Raji (cell line): ENCODE results near the gene KCNQ2.

Experiments used
- POLR2A ChIP-seq: IDR thresholded peaks from 2 replicates; pipeline ENCODE4 v1.6.1; 2011; ENCODE audit warnings: low read depth, low read length, control low read depth; ENCODE audit not compliant: insufficient read depth

KCNQ2 gene

GRCh38 chr20:63415647-63416391 lies 56.6 kb downstream of the KCNQ2 start:
- no peak for TF ChIP-seq POLR2A

GRCh38 chr20:63414720-63415430 lies 57.6 kb downstream of the KCNQ2 start:
- no peak for TF ChIP-seq POLR2A

- TF ChIP-seq POLR2A = no peak
Observed at GRCh38 chr20:63413963-63414684, 58.3 kb downstream of the KCNQ2 start.

GRCh38 chr20:63413323-63413722 lies 59.1 kb downstream of the KCNQ2 start:
- TF ChIP-seq POLR2A = no peak

GRCh38 chr20:63412889-63413288 lies 59.6 kb downstream of the KCNQ2 start:
- TF ChIP-seq POLR2A = no peak

- TF ChIP-seq POLR2A = no peak
Observed at GRCh38 chr20:63411898-63412631, 60.4 kb downstream of the KCNQ2 start.

- TF ChIP-seq POLR2A = no peak
Observed at GRCh38 chr20:63411151-63411897, 61.1 kb downstream of the KCNQ2 start.

- no peak for TF ChIP-seq POLR2A
Observed at GRCh38 chr20:63409834-63410435, 62.5 kb downstream of the KCNQ2 start.

- TF ChIP-seq POLR2A = no peak
Observed at GRCh38 chr20:63409066-63409833, 63.2 kb downstream of the KCNQ2 start.

- TF ChIP-seq POLR2A = no peak
Observed at GRCh38 chr20:63408684-63409046, 63.8 kb downstream of the KCNQ2 start.

- no peak for TF ChIP-seq POLR2A
Observed at GRCh38 chr20:63407928-63408683, 64.3 kb downstream of the KCNQ2 start.

- TF ChIP-seq POLR2A = no peak
Observed at GRCh38 chr20:63406617-63407245, 65.7 kb downstream of the KCNQ2 start.

GRCh38 chr20:63406011-63406410 lies 66.4 kb downstream of the KCNQ2 start:
- TF ChIP-seq POLR2A = no peak
